Neural crest cell (in vitro differentiated cells): ENCODE measurements around the gene PPP2R3A. TPM values are rescaled to one million over a fixed set of nuclear protein-coding genes. Genes with fewer than 3 reads are reported as not detected.
A peak's percentile ranks its signal among the peaks of the same experiment; 100 is the strongest.

Experiments
- DNase-seq: peaks from one replicate; pipeline ENCODE4 v3.0.0; 2021; ENCODE audit warnings: low read depth, mixed read lengths, low spot score
- H3K27ac Mint-ChIP-seq: one replicate; pipeline ENCODE4 v1.8.0; 2021; ENCODE audit warnings: mild to moderate bottlenecking, mixed read lengths; ENCODE audit not compliant: unreplicated experiment
- H3K27me3 Mint-ChIP-seq: 2 replicates; pipeline ENCODE4 v1.8.0; 2021; ENCODE audit warnings: low read depth, mild to moderate bottlenecking, mixed read lengths
- H3K36me3 Mint-ChIP-seq: 2 replicates; pipeline ENCODE4 v1.8.0; 2021; ENCODE audit warnings: low read depth, mild to moderate bottlenecking, mixed read lengths
- H3K4me1 Mint-ChIP-seq: 2 replicates; pipeline ENCODE4 v1.8.0; 2021; ENCODE audit warnings: mixed read lengths
- H3K4me3 Mint-ChIP-seq: one replicate; pipeline ENCODE4 v1.8.0; 2021; ENCODE audit warnings: mild to moderate bottlenecking, mixed read lengths
- H3K9me3 Mint-ChIP-seq: 2 replicates; pipeline ENCODE4 v1.8.0; 2021; ENCODE audit warnings: mixed read lengths
- total RNA-seq: library from RNA; stranded (reverse); gene quantifications from 2 replicates; pipeline ENCODE4 v1.2.1, GENCODE V29; 2021
- TF ChIP-seq, protein P1 (sequence below): fragments of 200-600 bp; sonication (generic); conservative IDR thresholded peaks from 2 replicates; pipeline ENCODE4 v1.5.0; 2021; ENCODE audit warnings: antibody characterized with exemption, mild to moderate bottlenecking

The PPP2R3A gene
- total RNA-seq, 1 donor from 2014 or later, result 16.4 TPM

DNA sequence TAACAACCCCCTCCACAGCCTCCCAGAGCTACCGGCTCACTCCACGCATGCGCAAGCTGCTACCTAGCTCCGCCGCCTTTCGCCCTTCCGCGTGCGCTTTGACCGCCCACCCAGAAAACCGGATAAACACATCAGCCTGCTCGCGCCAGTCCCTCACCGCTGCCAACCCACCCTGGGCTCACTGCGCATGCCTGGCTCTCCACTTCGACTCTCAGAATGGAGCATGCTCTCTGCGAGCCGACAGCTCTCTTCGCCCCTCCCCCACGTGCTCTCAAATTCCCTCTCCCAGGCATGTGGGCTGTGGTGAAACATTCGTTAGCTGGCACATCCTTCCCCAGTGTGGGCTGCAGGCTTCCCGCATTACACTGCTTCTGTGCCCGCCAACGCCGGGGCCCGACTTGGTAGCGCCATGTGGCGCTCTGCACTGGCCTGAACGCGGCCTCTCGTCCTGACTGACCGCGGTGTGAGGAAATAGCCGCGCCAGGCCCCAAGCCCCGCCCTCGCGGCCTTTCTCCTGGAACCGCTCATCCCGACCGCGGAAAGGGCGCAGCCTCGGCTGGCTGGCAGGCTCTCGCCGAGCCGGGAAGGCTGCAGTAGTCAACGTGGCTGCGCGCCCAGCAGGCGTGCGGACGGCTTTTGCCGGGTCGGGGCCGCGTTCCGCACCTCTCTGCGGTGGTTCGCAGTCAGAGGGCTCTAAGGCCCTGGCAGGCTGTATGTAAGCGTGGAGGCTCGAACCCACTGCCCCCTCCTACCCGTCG lies 231.1 kb downstream of the PPP2R3A start:
- H3K4me1 Mint-ChIP-seq, result peaks cover 44% of the 10 kb centered on the region
- H3K36me3 Mint-ChIP-seq, result peaks cover 18% of the 10 kb centered on the region
- TF ChIP-seq, protein P1, sequence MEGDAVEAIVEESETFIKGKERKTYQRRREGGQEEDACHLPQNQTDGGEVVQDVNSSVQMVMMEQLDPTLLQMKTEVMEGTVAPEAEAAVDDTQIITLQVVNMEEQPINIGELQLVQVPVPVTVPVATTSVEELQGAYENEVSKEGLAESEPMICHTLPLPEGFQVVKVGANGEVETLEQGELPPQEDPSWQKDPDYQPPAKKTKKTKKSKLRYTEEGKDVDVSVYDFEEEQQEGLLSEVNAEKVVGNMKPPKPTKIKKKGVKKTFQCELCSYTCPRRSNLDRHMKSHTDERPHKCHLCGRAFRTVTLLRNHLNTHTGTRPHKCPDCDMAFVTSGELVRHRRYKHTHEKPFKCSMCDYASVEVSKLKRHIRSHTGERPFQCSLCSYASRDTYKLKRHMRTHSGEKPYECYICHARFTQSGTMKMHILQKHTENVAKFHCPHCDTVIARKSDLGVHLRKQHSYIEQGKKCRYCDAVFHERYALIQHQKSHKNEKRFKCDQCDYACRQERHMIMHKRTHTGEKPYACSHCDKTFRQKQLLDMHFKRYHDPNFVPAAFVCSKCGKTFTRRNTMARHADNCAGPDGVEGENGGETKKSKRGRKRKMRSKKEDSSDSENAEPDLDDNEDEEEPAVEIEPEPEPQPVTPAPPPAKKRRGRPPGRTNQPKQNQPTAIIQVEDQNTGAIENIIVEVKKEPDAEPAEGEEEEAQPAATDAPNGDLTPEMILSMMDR, result no peak
- H3K27ac Mint-ChIP-seq, result peak overlapping the region; percentile 100
- peaks cover 7% of the 10 kb centered on the region for H3K27me3 Mint-ChIP-seq
- H3K4me3 Mint-ChIP-seq, result peak overlapping the region; percentile 99
- DNase-seq, result peak; percentile 99
- H3K9me3 Mint-ChIP-seq, result no peaks in the 10 kb centered on the region

DNA sequence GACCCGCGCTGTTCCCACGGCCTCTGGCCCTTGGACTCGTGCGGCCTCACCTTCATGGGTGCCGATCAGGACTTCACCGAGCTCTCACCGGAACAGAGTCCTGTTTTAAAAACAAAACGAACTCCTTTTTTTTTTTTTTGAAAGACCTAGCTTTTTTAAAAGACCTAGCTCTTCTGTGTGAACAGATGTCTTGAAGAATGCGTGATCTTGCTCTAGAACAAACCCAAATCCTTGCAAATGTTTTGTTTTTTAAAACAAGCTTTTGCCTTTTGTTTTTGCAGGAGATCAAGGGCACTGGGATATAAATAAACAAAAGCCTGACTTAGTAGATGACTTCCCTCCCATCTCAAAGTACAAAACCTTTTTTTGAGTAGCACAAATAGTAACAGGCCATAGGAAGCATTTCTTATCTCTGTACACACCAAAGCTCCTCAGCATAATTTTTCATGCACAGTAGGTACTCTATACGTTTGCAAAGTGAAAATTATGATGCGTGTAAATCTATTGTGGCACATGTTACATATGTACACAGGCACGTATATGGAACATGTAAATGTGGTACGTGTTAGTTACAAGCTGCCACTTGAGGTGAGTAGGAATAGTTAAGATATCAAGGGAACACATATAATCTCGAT lies 231.7 kb downstream of the PPP2R3A start:
- H3K9me3 Mint-ChIP-seq, result no peaks in the 10 kb centered on the region
- H3K4me1 Mint-ChIP-seq, result peaks cover 37% of the 10 kb centered on the region
- no peak for DNase-seq
- H3K27ac Mint-ChIP-seq, result peak overlapping the region; percentile 100
- peaks cover 18% of the 10 kb centered on the region for H3K36me3 Mint-ChIP-seq
- H3K4me3 Mint-ChIP-seq, result peak overlapping the region; percentile 99
- peaks cover 7% of the 10 kb centered on the region for H3K27me3 Mint-ChIP-seq
- TF ChIP-seq, protein P1, result no peak

Other genes starting within 250 kb of the PPP2R3A start
- 47.4 and 50.5 TPM in 2 replicates for gene MSL2, start 230.6 kb downstream of the PPP2R3A start, total RNA-seq